ENCODE results near the gene EPB41.

DNA sequence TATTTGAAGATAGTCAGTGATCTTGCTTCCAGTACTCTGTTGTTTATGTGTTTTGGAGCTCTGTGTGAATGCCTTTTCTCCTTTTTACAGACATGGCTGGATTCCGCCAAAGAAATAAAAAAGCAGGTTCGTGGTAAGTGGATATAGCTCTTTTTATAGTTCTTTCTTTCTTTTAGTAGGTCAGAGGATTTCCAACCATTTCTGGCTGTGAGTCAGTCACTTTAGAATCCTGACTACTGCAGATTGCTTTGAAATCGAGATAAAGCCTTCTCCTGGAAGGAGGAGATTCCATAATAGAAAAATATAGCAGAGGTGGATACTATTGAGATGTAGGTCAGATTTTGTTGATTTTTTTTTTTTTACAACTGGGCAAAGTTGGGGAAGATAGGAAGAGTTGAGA is 97.4 kb downstream of the EPB41 start:
- no peak for TF ChIP-seq EZH2 (IDR thresholded peaks at IDR 0.05; ENCODE audit: insufficient read depth, poor library complexity, severe bottlenecking)
- TF ChIP-seq EZH2phosphoT487 (IDR thresholded peaks at IDR 0.05; ENCODE audit: insufficient read depth, low read depth): no peak

All from GM23248 (cell line).